ENCODE results near the gene IQSEC3.

The IQSEC3 gene

GRCh38 chr12:197911-198695, 131.5 kb downstream of the IQSEC3 start:
- no peak for DNase-seq (ENCODE audit: low spot score)

- DNase-seq (ENCODE audit: low spot score) = no peak
Observed at GRCh38 chr12:198705-199104, 132.1 kb downstream of the IQSEC3 start.

- no peak for DNase-seq (ENCODE audit: low spot score)
Observed at GRCh38 chr12:201361-201760, 134.8 kb downstream of the IQSEC3 start.

- DNase-seq (ENCODE audit: low spot score) = no peak
Observed at GRCh38 chr12:202081-202731, 135.6 kb downstream of the IQSEC3 start.

GRCh38 chr12:203074-203461, 136.5 kb downstream of the IQSEC3 start:
- no peak for DNase-seq (ENCODE audit: low spot score)

- DNase-seq (ENCODE audit: low spot score) = no peak
Observed at GRCh38 chr12:203462-204260, 137.1 kb downstream of the IQSEC3 start.

- DNase-seq (ENCODE audit: low spot score) = no peak
Observed at GRCh38 chr12:204261-204678, 137.7 kb downstream of the IQSEC3 start.

- no peak for DNase-seq (ENCODE audit: low spot score)
Observed at GRCh38 chr12:205026-205425, 138.5 kb downstream of the IQSEC3 start.

- no peak for DNase-seq (ENCODE audit: low spot score)
Observed at GRCh38 chr12:206746-207440, 140.3 kb downstream of the IQSEC3 start.

- no peak for DNase-seq (ENCODE audit: low spot score)
Observed at GRCh38 chr12:207804-208203, 141.2 kb downstream of the IQSEC3 start.

GRCh38 chr12:208813-209212, 142.2 kb downstream of the IQSEC3 start:
- no peak for DNase-seq (ENCODE audit: low spot score)

GRCh38 chr12:209246-209645, 142.7 kb downstream of the IQSEC3 start:
- DNase-seq (ENCODE audit: low spot score) = no peak

GRCh38 chr12:209851-210250, 143.3 kb downstream of the IQSEC3 start:
- DNase-seq (ENCODE audit: low spot score) = no peak

GRCh38 chr12:210277-211141, 143.9 kb downstream of the IQSEC3 start:
- DNase-seq (ENCODE audit: low spot score) = no peak

GRCh38 chr12:211142-211465, 144.5 kb downstream of the IQSEC3 start:
- no peak for DNase-seq (ENCODE audit: low spot score)

- no peak for DNase-seq (ENCODE audit: low spot score)
Observed at GRCh38 chr12:211639-212414, 145.3 kb downstream of the IQSEC3 start.

GRCh38 chr12:212415-212714, 145.8 kb downstream of the IQSEC3 start:
- DNase-seq (ENCODE audit: low spot score) = no peak

GRCh38 chr12:212715-213526, 146.4 kb downstream of the IQSEC3 start:
- no peak for DNase-seq (ENCODE audit: low spot score)

GRCh38 chr12:213527-213932, 147.0 kb downstream of the IQSEC3 start:
- no peak for DNase-seq (ENCODE audit: low spot score)

Measured in kidney capillary endothelial cell (primary cell).